ENCODE data around the gene COG5.

DNA sequence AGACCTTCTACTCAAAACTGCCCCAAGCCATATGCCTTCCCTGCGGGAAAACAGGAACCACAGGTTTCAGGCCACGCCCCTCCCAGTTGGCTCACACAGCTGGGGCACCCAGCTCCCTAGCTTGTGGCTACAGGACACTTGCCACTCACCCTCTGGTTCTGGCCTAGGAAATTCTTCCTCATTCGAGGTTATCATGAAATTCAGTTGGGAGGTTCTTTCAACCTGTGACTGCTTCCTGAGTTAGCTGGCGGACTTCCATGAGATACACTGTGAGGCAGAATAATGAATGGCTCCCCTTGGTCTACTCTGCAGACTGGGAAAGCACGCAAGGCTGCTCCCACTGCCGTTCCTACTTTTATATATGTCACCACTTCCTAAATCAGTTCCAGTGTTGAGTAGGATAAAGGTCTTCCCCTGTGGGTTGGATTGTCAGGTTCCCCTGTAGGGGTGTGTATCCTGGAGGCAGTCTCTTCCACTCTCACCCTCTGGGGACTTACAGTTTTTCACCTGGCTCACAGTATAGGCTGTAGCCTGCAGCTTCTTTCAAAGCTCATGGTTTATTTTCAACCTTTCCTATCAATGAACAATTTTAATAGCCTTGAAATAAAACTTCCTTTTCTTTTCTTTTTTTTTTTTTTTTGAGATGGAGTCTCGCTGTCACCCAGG is 56.9 kb downstream of the COG5 start:
- TF ChIP-seq, protein P1, sequence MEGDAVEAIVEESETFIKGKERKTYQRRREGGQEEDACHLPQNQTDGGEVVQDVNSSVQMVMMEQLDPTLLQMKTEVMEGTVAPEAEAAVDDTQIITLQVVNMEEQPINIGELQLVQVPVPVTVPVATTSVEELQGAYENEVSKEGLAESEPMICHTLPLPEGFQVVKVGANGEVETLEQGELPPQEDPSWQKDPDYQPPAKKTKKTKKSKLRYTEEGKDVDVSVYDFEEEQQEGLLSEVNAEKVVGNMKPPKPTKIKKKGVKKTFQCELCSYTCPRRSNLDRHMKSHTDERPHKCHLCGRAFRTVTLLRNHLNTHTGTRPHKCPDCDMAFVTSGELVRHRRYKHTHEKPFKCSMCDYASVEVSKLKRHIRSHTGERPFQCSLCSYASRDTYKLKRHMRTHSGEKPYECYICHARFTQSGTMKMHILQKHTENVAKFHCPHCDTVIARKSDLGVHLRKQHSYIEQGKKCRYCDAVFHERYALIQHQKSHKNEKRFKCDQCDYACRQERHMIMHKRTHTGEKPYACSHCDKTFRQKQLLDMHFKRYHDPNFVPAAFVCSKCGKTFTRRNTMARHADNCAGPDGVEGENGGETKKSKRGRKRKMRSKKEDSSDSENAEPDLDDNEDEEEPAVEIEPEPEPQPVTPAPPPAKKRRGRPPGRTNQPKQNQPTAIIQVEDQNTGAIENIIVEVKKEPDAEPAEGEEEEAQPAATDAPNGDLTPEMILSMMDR (IDR thresholded peaks at IDR 0.05; ENCODE audit: low read depth, low read length, poor library complexity, severe bottlenecking), result no peak
- TF ChIP-seq EZH2phosphoT487 (IDR thresholded peaks at IDR 0.05; ENCODE audit: borderline replicate concordance, low read length), result no peak

All from DOHH2 (cell line).